Stomach (tissue), 9 donors: ENCODE results near the gene UPK1A. TPM values are rescaled to one million over a fixed set of nuclear protein-coding genes. Genes with fewer than 3 reads are reported as not detected.

Experiments used
- DNase-seq, 2 donors: peaks; one replicate each; pipeline versions ENCODE4 v3.0.0 to v3.0.0-alpha.2; 2013 to 2019
- H3K27ac ChIP-seq, 5 donors: fragments of 200-600 bp in 4 of 5; sonication (generic) in 4 of 5; one replicate each; pipeline ENCODE4 v1.5.1; 2013 to 2019; ENCODE audit warnings: mild to moderate bottlenecking in 1 of 5, moderate library complexity in 1 of 5
- H3K27me3 ChIP-seq, 3 donors: fragments of 200-600 bp; sonication (generic); one replicate each; pipeline ENCODE4 v1.5.1; 2017 to 2019; ENCODE audit warnings: mixed run types in 1 of 3
- H3K36me3 ChIP-seq, 4 donors: fragments of 200-600 bp; sonication (generic); 1 replicate in 3 of 4; 2 replicates in 1 of 4; pipeline ENCODE4 v1.5.1; 2016 to 2019
- H3K4me1 ChIP-seq, 4 donors: fragments of 200-600 bp; sonication (generic); one replicate each; pipeline ENCODE4 v1.5.1; 2016 to 2019
- H3K4me3 ChIP-seq, 4 donors: fragments of 200-600 bp; sonication (generic) in 3 of 4; one replicate each; pipeline ENCODE4 v1.5.1; 2016 to 2019; ENCODE audit warnings: mild to moderate bottlenecking in 1 of 4
- H3K9me3 ChIP-seq, 4 donors: fragments of 200-600 bp; sonication (generic); one replicate each; pipeline ENCODE4 v1.5.1; 2016 to 2019
- CTCF ChIP-seq, 7 experiments: fragments of 450-650 bp in 4 of 7; fragments of 200-600 bp in 3 of 7; sonication (generic) in 3 of 7; IDR thresholded peaks; one replicate each; pipeline ENCODE4 v1.5.1; 2016 to 2019; ENCODE audit warnings: antibody characterized with exemption in 7 of 7, control low read depth in 2 of 7, mild to moderate bottlenecking in 1 of 7
- EP300 ChIP-seq: sonication (generic); formaldehyde crosslinking; IDR thresholded peaks from one replicate; pipeline ENCODE4 v1.6.1; 2017; ENCODE audit warnings: antibody characterized with exemption
- POLR2A ChIP-seq, 4 donors: fragments of 450-650 bp; IDR thresholded peaks; one replicate each; pipeline ENCODE4 v1.6.1; 2016; ENCODE audit warnings: antibody characterized with exemption in 4 of 4, control low read depth in 2 of 4, mild to moderate bottlenecking in 1 of 4, moderate library complexity in 1 of 4
- POLR2AphosphoS5 ChIP-seq, 3 donors: sonication (generic); formaldehyde crosslinking; IDR thresholded peaks; one replicate each; pipeline ENCODE4 v1.6.1; 2016; ENCODE audit warnings: antibody characterized with exemption in 3 of 3
- WGBS, 5 donors: extraction: QIAGEN DNeasy Blood & Tissue Kit in 3 of 5; methylation state at CpG; one replicate each; pipeline versions ENCODE4 v1.1.5 to v1.1.7; 2013 to 2018; 5-methylcytosine and 5-hydroxymethylcytosine counted together
- intact Hi-C: fragments of 100-400 bp; cut with DNase I; formaldehyde crosslinking; loops from one replicate; pipeline ENCODE4 v1.15.1; 2023; ENCODE audit warnings: low total_unique reads
- polyA plus RNA-seq, 3 donors: library from polyadenylated mRNA; stranded (reverse); fragments of 200-250 nt; gene quantifications; one replicate each; pipeline ENCODE4 v1.2.3, GENCODE V29; 2013
- total RNA-seq, 5 donors: library from RNA; depleted of rRNA; stranded (reverse); fragments of >200 nt; gene quantifications; one replicate each; pipeline versions ENCODE4 v1.1.0 to v1.2.3, GENCODE V29; 2014 to 2016
- donor health status: healthy with polysubstance abuse.
- donor health status: Bipolar disorder and iron deficiency.
- donor health status: healthy.

Gene UPK1A
- total and polyA plus RNA-seq, 8 donors, result 0.08 TPM; not detected in 7

DNA sequence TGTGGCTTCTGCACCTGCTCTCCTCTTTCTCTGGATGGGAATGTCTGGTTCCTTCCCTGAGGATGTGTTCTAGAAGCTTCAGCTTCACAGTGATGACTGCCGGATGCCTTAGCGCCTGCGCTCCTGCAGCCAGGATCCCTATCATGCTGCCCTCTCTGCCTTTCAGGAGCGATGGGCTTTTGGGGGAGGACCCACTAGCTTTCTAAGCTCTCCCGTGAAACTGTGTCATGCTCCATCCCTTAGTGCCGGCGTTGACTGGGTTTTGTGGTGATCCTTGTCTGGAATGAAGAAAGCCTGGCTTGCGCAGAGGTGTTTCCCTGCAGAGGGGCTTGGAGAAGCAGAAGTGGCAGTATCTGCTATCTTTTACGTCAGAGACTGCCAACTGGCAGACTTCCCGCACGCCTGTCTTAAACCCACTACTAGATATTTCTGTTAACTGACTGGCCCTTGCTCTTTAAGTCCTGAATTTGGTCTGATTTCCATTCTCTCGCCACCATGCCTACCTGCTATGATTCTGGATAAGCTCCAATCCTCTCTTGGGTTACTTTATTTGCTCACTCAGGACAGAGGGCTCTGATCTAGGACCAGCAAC is 47.7 kb downstream of the UPK1A start:
- Histone ChIP-seq H3K27me3 (no peaks in the 10 kb centered on the region), H3K9me3 (no peaks in the 10 kb centered on the region), H3K36me3 (no peaks in the 10 kb centered on the region), H3K4me1 (peaks cover 16 to 31% (median 21%) of the 10 kb centered on the region in 4 donors), H3K4me3 (peak overlapping the region in 1 of 4 donors; percentile 2), H3K27ac (peak overlapping the region in 2 of 5 donors; percentile 14 to 95)
- DNase-seq, result peak in 1 of 2 donors; percentile 3
- no peak for TF ChIP-seq POLR2A (IDR thresholded peaks at IDR 0.05)
- 68 to 82% (median 79%) methylated on average over 12 of the region's 12 CpGs for WGBS, 5 donors
- intact Hi-C loops, result loop anchor here (10.0 kb wide), 1 partner anchor 169 kb away; the partner anchor contains the start of gene TMEM147

DNA sequence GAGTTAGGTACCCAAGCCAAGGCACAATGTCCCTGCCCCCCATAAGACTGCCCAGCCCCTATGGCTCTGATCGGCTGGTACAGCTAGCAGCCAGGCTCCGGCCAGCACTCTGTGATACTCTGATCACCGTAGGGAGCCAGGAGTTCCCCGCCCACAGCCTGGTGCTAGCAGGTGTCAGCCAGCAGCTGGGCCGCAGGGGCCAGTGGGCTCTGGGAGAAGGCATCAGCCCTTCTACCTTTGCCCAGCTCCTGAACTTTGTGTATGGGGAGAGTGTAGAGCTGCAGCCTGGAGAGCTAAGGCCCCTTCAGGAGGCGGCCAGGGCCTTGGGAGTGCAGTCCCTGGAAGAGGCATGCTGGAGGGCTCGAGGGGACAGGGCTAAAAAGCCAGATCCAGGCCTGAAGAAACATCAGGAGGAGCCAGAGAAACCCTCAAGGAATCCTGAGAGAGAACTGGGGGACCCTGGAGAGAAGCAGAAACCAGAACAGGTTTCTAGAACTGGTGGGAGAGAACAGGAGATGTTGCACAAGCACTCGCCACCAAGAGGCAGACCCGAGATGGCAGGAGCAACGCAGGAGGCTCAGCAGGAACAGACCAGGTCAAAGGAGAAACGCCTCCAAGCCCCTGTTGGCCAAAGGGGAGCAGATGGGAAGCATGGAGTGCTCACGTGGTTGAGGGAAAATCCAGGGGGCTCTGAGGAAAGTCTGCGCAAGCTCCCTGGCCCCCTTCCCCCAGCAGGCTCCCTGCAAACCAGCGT is 48.5 kb downstream of the UPK1A start:
- Histone ChIP-seq H3K36me3 (peaks cover 0 to 4% (median 3%) of the 10 kb centered on the region in 4 donors), H3K27ac (peak overlapping the region in 3 of 5 donors; percentile 14 to 95 (median 95)), H3K4me3 (no peak overlapping the region), H3K27me3 (no peaks in the 10 kb centered on the region), H3K9me3 (no peaks in the 10 kb centered on the region), H3K4me1 (peaks cover 24 to 38% (median 29%) of the 10 kb centered on the region in 4 donors)
- TF ChIP-seq EP300, result no peak
- TF ChIP-seq CTCF (IDR thresholded peaks at IDR 0.05), result no peak
- TF ChIP-seq POLR2A (IDR thresholded peaks at IDR 0.05), result no peak
- no peak for TF ChIP-seq POLR2AphosphoS5 (IDR thresholded peaks at IDR 0.05)
- DNase-seq, result peak in 1 of 2 donors; percentile 8
- intact Hi-C loops, result loop anchor here (10.0 kb wide), 1 partner anchor 170 kb away; the partner anchor contains the start of gene TMEM147
- WGBS, 5 donors, result 63 to 73% (median 69%) methylated on average over 13 to 14 of the region's 14 CpGs

GRCh38 chr19:35715355-35715809 is 49.1 kb downstream of the UPK1A start:
- 75 to 87% (median 82%) methylated on average over 4 to 7 of the region's 7 CpGs for WGBS, 5 donors
- no peaks in the 10 kb centered on the region for H3K9me3 ChIP-seq
- H3K4me1 ChIP-seq, result peaks cover 25 to 42% (median 34%) of the 10 kb centered on the region in 4 donors
- H3K27me3 ChIP-seq, result no peaks in the 10 kb centered on the region
- peak overlapping the region in 2 of 4 donors; percentile 93 to 97 for H3K4me3 ChIP-seq
- H3K36me3 ChIP-seq, result peaks cover 0 to 10% (median 9%) of the 10 kb centered on the region in 4 donors
- intact Hi-C loops, result loop anchor here (10.0 kb wide), 1 partner anchor 171 kb away; the partner anchor contains the start of gene TMEM147
- no peak for TF ChIP-seq CTCF (IDR thresholded peaks at IDR 0.05)
- TF ChIP-seq POLR2A (IDR thresholded peaks at IDR 0.05), result no peak
- no peak for TF ChIP-seq EP300
- TF ChIP-seq POLR2AphosphoS5 (IDR thresholded peaks at IDR 0.05), result no peak
- DNase-seq, result no peak
- peak overlapping the region in 4 of 5 donors; percentile 84 to 95 (median 94) for H3K27ac ChIP-seq

GRCh38 chr19:35715981-35716800 is 49.9 kb downstream of the UPK1A start:
- peaks cover 25 to 45% (median 39%) of the 10 kb centered on the region in 4 donors for H3K4me1 ChIP-seq
- H3K9me3 ChIP-seq, result no peaks in the 10 kb centered on the region
- WGBS, 5 donors, result 1 to 5% (median 2%) methylated on average over 45 to 52 of the region's 52 CpGs
- peak overlapping the region; percentile 93 to 98 (median 95) for H3K4me3 ChIP-seq
- no peaks in the 10 kb centered on the region for H3K27me3 ChIP-seq
- TF ChIP-seq POLR2A (IDR thresholded peaks at IDR 0.05), result no peak
- TF ChIP-seq CTCF (IDR thresholded peaks at IDR 0.05), result no peak
- TF ChIP-seq POLR2AphosphoS5 (IDR thresholded peaks at IDR 0.05), result no peak
- no peak for TF ChIP-seq EP300
- H3K27ac ChIP-seq, result peak overlapping the region; percentile 84 to 95 (median 94)
- H3K36me3 ChIP-seq, result peaks cover 7 to 18% (median 17%) of the 10 kb centered on the region in 4 donors
- intact Hi-C loops, result loop anchor here (10.0 kb wide), 1 partner anchor 171 kb away; the partner anchor contains the start of gene TMEM147
- peak; percentile 66 to 80 for DNase-seq
